Adipocyte (in vitro differentiated cells): Measurements from ENCODE around the gene SERPINB11.
"Not testable (repeated sequence)": the region's sequence is repeated elsewhere in the genome, so short reads cannot be mapped to it uniquely, and the experiment has no call there.

ENCODE experiments used
- DNase-seq: peaks from one replicate; pipeline ENCODE4 v3.0.0-alpha.2; 2015; ENCODE audit warnings: low read depth
- H3K27me3 ChIP-seq: replicated peaks from 2 replicates; pipeline ENCODE4 v1.7.0; 2013; ENCODE audit warnings: mild to moderate bottlenecking, low read length, moderate library complexity; ENCODE audit not compliant: control insufficient read depth, insufficient read depth
- H3K36me3 ChIP-seq: 2 replicates; pipeline ENCODE4 v1.7.0; 2013; ENCODE audit warnings: low read length, mild to moderate bottlenecking, moderate library complexity; ENCODE audit not compliant: control insufficient read depth, insufficient read depth, severe bottlenecking
- H3K4me1 ChIP-seq: 2 replicates; pipeline ENCODE4 v1.7.0; 2013; ENCODE audit warnings: mild to moderate bottlenecking, low read length, moderate library complexity; ENCODE audit not compliant: control insufficient read depth, insufficient read depth
- H3K4me3 ChIP-seq: 2 replicates; pipeline ENCODE4 v1.7.0; 2013; ENCODE audit warnings: mild to moderate bottlenecking, low read length, moderate library complexity
- H3K9ac ChIP-seq: 2 replicates; pipeline ENCODE4 v1.7.0; 2013; ENCODE audit warnings: mild to moderate bottlenecking, low read length, moderate library complexity
- H3K9me3 ChIP-seq: 2 replicates; pipeline ENCODE4 v1.7.0; 2013; ENCODE audit warnings: mild to moderate bottlenecking, low read length, moderate library complexity; ENCODE audit not compliant: control insufficient read depth

Gene SERPINB11, protein sequence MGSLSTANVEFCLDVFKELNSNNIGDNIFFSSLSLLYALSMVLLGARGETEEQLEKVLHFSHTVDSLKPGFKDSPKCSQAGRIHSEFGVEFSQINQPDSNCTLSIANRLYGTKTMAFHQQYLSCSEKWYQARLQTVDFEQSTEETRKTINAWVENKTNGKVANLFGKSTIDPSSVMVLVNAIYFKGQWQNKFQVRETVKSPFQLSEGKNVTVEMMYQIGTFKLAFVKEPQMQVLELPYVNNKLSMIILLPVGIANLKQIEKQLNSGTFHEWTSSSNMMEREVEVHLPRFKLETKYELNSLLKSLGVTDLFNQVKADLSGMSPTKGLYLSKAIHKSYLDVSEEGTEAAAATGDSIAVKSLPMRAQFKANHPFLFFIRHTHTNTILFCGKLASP

DNA sequence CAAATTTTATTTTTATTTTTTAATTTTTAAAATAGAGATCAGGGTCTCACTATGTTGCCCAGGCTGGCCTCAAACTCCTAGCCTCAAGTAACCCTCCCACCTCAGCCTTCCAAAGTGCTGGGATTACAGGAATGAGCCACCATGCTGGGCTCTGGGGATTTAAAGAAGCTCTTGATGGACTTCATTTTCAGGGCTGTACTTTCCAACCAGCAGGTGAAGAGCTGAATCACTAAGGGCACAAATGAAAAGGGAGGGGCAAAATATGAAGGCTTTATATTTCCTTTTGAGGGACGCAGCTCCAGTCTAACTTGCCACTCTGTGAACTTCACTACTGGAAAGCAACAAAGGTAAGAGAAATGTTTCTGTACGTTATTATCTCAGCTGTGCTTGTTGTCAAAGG is at the start of gene SERPINB11:
Gene SERPINB11, plus strand, starts transcription at position 301 of the 400 bp plus-strand sequence. CDS start 7,234 bp downstream, outside the sequence.
- peaks cover 5% of the 10 kb centered on the region for H3K27me3 ChIP-seq

DNA sequence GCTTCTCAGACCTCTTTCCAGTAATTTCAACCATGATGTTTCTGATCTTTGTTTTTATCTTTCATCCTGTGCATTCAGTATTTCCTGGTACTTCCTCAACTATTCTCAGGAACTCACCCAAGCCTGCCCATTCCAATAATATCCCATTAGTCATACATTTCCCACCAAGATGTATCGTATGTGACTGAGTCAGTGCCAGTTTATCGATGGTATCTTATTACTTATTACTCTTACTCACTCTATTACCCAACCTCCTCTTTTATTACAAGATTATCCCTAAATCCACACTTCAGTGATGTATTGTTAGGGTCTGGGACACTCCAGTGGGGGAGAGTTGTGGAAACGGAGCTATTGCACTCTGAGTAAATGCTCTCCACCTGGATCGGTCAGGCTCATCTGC is 43.8 kb upstream of the SERPINB11 start:
- H3K27me3 ChIP-seq, H3K4me1 ChIP-seq, H3K9me3 ChIP-seq, H3K9ac ChIP-seq, H3K36me3 ChIP-seq, DNase-seq, H3K4me3 ChIP-seq: not testable (repeated sequence)

More for the DNA sequence above, at the start of gene SERPINB11:
- Histone ChIP-seq H3K9me3 (no peaks in the 10 kb centered on the region), H3K4me1 (peaks cover 8% of the 10 kb centered on the region), H3K4me3 (no peak within 1 kb of the TSS), H3K9ac (no peak within 1 kb of the TSS), H3K36me3 (no peaks in the 10 kb centered on the region)
- no peak for DNase-seq

DNA sequence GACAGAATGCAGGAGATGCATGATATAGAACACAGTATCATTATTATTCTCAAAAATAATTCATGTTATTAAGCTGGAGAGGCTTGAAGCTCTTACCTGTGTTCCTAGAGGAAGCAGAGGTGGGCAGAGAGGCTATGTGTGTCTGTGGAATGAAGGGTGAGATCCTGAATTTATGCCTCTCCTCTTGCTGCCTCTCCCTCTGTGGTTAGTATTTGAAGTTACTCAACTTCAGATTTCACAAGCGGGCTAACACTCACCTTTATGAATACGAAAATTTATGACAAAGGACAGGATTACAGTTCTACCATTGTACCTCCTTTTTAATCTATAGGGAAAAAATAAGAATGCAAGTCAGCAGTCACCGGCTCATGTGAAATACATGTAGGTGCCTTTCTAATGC is 41.0 kb upstream of the SERPINB11 start, which contains the start of gene SERPINB3:
Gene SERPINB3, minus strand, starts transcription at position 144 of the 400 bp plus-strand sequence. CDS start 677 bp downstream, outside the sequence.
- H3K4me3 ChIP-seq, DNase-seq, H3K4me1 ChIP-seq, H3K36me3 ChIP-seq, H3K9ac ChIP-seq, H3K9me3 ChIP-seq, H3K27me3 ChIP-seq: not testable (repeated sequence)

DNA sequence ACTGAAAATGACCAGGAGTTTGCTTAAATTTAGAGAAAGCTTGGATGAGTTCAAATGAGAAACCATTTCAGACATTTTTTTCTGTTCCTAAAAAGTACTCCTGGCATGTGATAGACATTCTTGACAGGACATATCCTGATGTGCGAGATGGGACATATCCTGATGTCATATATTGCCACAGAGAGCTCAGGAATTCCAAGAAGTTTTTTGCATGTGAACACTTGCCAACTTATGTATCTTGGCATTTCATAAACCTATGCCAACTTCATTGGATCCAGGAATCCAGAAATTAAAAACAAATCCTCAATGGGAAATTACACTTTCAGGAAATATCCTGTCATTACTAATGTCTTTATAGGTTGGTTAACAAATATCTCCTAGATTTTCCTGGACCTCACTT is 38.2 kb upstream of the SERPINB11 start:
- Histone ChIP-seq H3K9me3 (no peaks in the 10 kb centered on the region), H3K4me1 (no peaks in the 10 kb centered on the region), H3K36me3 (no peaks in the 10 kb centered on the region), H3K9ac (no peak overlapping the region), H3K4me3 (no peak overlapping the region), H3K27me3 (no peaks in the 10 kb centered on the region)
- DNase-seq = no peak

DNA sequence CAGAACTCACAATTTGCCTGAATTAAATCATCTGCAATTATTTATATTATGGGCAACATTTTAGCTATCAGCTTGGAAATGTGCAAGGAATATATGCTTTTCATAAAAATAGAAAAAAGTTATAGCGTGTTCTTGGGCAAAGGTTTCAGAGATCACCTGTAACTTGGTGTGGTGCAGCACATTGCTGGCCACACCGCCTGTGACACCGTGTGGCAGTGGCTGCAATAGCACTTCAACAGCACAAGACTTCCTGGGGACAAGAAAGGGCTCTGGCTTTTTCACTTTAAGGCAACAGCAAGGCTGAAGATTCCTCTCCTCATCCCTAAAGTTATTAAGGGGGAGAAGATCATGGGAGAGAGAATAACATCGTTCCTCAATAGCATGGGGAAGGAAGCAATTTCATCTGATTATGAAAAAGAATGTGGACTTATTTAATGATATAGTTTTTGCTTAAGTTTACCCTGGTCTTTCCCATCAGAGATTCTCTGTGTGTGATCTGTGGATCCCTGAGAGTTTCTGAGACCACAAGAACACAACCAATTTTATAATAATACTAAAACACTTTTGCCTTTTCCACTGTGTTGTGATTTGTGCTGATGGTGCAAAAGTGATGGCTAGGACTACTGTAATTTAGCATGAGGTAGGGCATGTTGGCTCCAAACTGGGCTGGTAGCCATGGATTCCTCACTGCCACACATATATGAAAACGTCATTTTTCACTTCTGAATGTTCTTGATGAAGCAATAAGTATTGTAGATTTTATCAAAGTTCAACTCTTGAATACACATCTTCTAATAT is 26.0 kb upstream of the SERPINB11 start:
- H3K4me3 ChIP-seq = no peak overlapping the region
- peaks cover 6% of the 10 kb centered on the region for H3K9me3 ChIP-seq
- DNase-seq = no peak
- H3K36me3 ChIP-seq = no peaks in the 10 kb centered on the region
- no peak overlapping the region for H3K9ac ChIP-seq
- peaks cover 15% of the 10 kb centered on the region for H3K4me1 ChIP-seq
- peaks cover 4% of the 10 kb centered on the region for H3K27me3 ChIP-seq

DNA sequence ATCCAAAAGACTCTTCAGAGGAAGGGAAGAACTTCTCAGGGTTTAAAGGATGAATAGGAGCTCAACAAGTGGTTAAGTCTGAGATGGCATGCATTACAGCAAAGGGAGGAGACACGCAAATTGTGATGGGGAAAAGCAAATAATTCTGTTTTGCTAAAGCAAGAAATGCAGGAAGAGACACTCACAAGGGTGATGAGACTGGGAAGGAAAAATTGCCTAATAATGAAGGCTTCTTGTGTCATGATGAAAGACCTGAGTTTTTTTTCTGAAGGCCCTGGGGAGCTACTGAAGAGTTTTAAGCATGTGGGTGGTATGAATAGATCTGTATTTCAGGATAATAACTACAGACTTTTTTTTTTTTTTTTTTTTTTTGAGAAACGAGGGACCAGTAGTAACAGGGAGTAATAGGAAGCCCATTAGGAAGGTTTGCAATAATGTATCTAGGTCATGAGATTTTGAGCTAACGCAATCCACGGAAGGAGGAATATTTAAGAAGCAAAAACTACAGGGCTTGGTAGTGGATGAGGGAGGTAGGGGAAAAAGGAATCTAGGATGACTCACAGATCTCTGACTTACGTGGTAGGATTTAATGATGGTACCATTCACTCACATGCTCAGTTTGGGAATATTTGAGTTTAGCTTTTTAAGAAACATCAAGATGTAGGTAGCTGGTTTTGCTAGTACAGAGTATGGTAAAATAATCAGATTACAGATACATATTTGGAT is 25.1 kb upstream of the SERPINB11 start:
- no peaks in the 10 kb centered on the region for H3K36me3 ChIP-seq
- no peak overlapping the region for H3K9ac ChIP-seq
- peaks cover 21% of the 10 kb centered on the region for H3K4me1 ChIP-seq
- H3K9me3 ChIP-seq = no peaks in the 10 kb centered on the region
- peak; percentile 18 for DNase-seq
- no peak overlapping the region for H3K4me3 ChIP-seq
- peaks cover 4% of the 10 kb centered on the region for H3K27me3 ChIP-seq

DNA sequence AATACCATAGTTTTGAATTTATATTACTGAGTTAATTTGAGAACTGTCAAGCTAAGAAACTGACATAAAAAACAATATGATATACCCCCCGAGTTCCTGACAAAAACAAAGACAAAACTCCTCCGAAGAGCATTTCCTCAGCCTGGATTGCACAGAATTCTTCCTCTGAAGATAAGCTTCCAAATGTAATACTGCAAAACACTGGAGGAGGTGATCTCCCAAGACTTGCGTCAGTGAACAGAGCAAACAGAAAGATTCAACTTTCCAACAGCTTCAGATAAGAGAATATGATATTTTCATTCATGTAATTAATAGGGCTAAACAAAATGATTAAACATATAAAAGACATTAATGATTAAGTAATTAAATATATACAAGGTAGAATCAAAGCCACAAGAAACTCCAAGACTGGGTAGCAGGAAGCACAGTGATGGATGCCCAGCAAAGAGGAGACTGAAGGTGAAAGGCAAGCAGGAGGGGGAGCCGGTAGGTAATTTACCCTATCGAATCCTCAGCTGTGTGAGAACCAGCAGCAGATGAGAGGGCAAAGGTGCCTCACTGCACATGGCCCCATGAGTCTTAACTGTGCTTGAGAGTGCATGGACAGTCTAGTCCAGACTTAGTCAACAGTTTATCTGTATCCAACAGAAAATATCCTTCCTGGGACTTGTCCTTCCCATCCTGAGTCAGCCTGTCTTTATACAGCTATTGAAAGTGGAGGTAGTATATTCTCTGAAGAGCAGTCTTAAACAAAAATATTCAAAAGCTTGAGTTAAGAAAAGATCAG is 22.7 kb upstream of the SERPINB11 start:
- Histone ChIP-seq H3K4me1 (peaks cover 30% of the 10 kb centered on the region), H3K9ac (no peak overlapping the region), H3K27me3 (no peaks in the 10 kb centered on the region), H3K9me3 (no peaks in the 10 kb centered on the region), H3K36me3 (no peaks in the 10 kb centered on the region), H3K4me3 (no peak overlapping the region)
- DNase-seq = no peak

DNA sequence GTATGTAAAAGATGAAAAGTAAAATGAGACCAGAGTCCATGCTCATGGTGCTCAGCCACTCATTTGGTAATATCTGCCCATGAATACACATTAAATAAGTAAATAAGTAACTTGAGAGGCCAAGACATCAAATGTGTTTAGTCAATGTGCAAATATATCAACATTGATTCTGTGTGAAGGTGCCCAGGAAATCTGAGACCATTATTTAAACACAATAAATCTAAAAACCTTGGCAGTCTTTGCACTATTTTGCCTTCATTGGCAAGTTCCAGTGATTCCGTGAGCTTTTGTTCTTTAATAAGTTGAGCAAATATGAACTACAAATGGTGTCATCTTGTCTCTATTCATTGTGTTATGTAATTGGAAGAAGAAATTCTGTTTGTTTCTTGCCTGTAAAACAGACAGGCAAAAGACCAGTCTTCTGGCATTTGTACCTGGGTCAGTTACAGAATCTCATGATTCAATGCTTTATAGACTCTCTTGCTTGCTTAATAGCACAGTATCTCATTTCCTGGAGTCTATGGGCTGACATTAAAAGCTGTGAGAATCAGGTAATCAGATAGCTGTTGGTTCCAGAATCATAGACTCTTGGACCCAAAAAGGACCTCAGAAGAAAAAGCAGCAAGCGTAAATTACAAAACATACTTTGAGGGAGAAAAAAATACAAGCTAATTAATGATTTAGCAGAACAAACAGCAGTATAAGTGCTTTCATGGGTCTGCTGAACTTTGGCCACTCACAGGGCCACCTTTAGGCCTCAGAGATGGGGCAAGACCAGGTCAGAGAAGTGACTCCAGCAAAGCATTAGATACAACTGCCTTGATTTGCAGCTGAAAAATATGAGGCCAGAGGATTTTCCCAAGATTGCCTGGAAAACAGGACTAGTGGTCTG is 21.1 kb upstream of the SERPINB11 start:
- H3K27me3 ChIP-seq = no peaks in the 10 kb centered on the region
- no peak overlapping the region for H3K4me3 ChIP-seq
- H3K4me1 ChIP-seq = peaks cover 30% of the 10 kb centered on the region
- no peak for DNase-seq
- no peak overlapping the region for H3K9ac ChIP-seq
- no peaks in the 10 kb centered on the region for H3K9me3 ChIP-seq
- no peaks in the 10 kb centered on the region for H3K36me3 ChIP-seq

DNA sequence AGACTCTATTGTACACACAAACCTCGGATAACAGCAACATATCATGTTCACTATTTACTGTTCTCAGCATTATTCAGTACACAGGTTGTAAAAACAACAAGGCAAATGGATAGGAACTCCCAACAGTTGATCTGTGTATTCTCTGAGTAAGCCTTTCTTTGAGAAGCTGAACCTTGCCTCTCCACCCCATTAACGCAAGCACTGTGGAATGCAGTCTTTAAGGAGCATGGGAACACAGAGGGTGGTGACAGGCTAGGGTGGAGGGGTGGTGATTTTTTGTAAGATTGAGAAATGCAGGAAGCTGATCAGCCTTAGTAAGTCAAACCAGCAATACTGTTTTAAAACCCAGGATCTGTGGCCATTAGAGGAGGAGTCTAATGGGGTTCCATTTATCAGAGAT is 19.6 kb upstream of the SERPINB11 start:
- DNase-seq = peak; percentile 94
- no peaks in the 10 kb centered on the region for H3K27me3 ChIP-seq
- peak overlapping the region; percentile 42 for H3K4me3 ChIP-seq
- no peaks in the 10 kb centered on the region for H3K9me3 ChIP-seq
- peak overlapping the region; percentile 28 for H3K9ac ChIP-seq
- no peaks in the 10 kb centered on the region for H3K36me3 ChIP-seq
- H3K4me1 ChIP-seq = peaks cover 19% of the 10 kb centered on the region

DNA sequence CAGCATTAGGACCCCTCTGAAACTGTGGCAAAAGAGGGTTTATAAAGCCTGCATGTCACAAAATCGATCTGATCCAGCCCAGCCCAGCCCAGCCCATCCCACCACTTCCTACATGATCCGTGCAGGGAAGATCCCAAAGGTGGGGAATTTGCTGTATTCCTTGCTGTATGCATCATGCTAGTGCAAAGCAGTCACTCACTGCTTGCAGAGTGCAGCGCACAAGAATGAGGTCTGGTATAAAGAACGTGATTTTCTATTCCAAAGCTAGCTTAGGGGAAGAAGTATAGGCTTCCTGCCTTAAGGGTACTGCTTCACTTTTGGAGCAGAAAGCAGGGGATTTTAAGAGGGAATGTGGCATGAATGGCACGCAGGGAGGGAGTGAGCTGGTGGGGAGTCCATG is 18.9 kb upstream of the SERPINB11 start:
- DNase-seq = no peak
- Histone ChIP-seq H3K4me3 (no peak overlapping the region), H3K4me1 (peaks cover 18% of the 10 kb centered on the region), H3K27me3 (no peaks in the 10 kb centered on the region), H3K9me3 (no peaks in the 10 kb centered on the region), H3K36me3 (no peaks in the 10 kb centered on the region), H3K9ac (no peak overlapping the region)
